ENCODE results near the gene MRPS30.
"Not testable (repeated sequence)": the region's sequence is repeated elsewhere in the genome, so short reads cannot be mapped to it uniquely, and the experiment has no call there.

Gene MRPS30

DNA sequence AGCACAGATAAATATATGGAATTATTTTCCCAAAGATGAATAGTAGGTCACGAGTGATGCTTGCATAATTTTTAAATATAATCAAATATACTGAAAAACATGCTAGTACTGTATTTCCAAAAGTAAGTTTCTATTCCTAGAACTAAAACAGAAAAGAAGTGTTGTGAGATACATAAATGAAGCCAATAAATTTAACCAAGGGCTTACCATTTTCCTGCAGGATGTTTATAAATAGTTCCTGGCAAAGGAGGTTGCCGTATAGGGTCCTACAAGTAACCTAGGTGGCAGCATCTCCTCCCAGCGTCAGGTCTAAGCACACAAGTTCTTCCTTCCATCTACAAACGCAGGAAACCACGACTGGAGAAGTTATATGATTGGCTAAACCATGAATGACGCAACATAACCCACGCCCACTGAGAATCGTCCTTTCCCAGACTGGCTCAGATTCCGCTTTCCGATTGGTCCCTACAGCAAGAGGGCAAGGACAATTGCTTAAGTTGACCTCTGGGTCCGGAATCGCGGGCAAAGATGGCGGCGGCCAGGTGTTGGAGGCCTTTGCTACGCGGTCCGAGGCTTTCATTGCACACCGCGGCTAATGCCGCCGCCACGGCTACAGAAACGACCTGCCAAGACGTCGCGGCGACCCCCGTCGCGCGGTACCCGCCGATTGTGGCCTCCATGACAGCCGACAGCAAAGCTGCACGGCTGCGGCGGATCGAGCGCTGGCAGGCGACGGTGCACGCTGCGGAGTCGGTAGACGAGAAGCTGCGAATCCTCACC lies at the start of gene MRPS30:
Gene MRPS30 (plus strand): TSS at position 513 of the 780 bp plus-strand sequence. CDS start 16 bp downstream, at position 529.
- peak; percentile 98 for DNase-seq

DNA sequence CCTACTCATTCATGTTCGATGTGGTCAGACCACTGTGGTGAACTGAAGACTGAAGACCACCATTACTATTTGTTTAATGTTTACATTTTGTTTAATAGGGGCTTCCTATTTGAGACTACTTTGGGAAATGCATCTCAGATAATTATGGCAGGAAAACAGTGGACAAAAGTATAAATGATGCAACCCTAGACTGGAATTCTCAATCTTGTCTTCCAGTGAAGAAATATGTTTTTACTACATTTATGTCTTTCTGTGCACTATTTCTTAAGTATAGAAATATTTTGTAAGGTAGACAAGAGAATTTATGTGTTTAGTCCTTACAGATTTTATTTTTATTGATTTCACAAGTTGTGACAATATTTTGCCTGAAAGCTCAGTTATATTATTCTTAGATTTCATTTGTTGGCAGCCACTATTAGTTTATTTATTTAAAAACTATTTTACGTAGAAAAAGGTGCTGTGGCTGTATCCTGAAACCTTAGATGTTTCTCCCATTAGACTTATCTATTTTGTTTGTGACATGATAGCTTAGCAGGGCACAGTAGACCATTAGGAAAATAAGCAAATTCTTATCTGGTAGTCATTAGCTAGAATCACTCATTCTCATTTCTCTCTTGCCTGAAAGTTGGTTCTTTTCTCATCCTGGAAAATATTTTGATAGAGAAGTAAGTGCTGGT lies 39.4 kb upstream of the MRPS30 start:
- no peak for DNase-seq

DNA sequence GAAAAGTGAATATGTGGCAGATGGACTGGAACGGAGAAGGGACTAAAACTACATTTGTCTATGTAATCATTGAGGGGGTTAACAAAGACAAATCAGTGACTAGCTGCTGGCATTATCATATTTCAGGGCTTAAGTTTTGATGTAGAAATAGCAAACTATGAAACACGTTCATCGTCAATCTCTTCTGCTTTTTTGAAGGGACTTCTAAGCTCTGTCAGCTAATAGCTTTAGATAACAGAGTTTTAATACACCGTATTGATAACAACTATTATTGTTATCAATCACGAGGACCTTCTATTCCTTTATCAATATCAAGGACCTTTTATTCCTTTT lies 38.9 kb upstream of the MRPS30 start:
- DNase-seq: no peak

DNA sequence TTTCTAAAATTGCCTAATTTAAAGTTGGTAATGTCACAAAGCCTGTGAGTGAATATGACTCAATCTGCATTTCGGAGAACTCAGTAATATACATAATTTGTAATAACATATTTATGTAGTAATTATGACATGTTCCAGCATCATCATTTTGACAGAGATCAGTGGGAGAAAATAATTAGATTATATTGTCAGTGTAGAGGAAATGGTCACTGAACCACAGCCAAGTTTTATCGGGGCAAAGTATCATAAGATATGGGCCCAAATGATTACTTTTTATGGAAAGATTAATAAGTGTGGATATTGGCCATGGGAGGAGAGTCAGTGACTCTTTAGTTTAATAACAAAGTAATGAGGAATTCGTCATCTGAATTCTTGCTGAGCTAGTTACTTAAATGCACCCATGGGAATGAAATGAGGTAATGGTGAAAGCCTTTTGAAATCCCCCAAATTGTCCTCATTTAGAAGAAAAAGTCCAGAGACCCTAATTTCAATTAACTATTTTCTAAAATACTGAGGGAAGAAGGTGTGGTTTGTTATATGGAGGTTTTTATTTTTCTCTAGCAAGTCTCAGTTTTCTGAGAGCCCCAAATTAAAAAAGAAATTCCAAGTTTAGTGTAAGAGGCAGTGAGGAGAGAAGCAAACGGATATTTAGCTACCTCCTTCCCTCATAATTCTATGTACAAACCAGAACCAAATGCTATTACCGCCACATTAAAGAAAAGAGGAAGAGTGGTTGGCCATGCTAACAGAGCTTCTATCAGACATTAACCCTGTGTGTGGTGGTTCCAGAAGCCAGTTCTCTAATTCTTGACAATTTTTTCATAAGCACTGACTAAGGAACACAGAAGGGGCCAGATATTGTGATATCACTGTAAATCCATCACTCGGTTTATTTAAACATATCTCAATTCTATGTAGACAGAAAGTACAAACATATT lies 37.7 kb upstream of the MRPS30 start:
- DNase-seq: no peak

DNA sequence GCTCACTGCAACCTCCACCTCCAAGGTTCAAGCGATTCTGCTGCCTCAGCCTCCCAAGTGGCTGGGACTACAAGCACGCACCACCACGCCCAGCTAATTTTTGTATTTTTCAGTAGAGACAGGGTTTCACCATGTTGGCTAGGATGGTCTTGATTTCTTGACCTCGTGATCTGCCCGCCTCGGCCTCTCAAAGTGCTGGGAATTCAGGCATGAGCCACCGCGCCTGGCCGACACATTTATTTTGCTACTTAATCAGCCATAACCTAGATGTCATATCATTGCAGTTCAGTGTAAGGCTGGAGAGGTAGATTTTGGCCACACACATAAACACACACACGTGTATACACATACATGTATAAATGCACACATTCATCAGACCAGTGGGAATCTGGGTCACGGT lies 36.4 kb upstream of the MRPS30 start:
- DNase-seq: not testable (repeated sequence)

DNA sequence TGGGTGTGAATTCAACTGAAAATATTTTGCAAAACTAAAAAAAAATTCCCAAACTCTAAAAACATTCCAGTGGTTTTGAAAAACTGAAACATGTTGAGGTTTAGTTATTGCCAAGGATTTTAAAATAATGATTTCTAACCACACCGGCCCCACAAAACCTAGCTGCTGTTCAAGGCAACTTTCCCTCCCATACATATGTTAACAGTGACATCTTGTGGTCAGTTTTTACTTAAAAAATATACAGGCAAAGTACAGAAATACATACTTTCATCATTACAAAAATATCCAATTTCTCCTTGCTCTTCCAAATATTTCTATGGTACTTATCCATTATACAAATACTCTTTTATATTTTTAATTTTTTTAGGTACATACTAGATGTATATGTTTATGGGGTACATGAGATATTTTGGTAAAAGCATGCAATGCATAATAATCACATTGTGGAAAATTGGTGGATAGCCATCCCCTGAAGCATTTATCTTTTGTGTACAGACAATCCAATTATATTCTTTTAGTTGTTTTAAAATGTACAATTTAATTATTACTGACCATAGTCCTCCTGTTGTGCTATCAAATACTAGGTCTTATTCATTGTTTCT lies 34.4 kb upstream of the MRPS30 start:
- DNase-seq: no peak

DNA sequence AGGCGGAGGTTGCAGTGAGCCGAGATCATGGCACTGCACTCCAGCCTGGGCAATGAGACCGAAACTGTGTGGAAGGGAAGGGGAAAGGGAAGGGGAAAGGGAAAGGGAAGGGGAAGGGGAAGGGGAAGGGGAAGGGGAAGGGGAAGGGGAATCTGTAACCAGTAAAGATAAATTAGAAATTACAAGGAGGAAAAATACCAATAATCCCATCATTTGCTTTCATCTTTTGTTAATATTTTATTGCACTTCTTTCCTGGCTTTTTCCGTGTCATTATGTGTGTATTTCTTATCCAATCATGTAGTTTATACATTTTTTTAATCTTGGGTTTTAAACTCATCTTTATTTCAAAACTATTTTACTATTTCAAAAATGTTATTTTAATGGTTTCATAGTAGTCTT lies 29.6 kb upstream of the MRPS30 start:
- DNase-seq: no peak

DNA sequence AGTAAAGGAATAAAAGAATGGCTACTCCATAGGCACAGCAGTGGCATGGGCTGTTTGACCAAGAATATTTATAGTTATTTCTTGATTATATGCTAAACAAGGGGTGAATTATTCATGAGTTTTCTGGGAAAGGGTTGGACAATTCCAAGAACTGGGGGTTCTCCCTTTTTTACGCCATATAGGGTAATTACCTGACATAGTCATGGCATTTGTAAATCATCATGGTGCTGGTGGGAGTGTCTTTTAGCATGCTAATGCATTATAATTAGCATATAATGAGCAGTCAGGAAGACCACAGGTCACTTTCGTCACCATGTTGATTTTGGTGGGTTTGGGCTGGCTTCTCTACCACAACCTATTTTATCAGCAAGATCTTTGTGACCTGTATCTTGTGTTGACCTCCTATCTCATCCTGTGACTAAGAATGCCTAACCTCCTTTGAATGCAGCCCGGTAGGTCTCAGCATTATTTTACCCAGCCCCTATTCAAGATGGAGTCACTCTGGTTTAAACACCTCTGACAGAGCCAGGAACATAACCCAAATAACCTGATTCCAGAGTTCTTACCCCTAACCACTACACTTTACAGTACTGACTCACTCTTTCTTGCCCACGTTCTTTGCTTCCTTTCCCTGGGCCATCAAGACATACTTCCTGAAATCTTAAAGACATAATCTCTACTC lies 25.0 kb upstream of the MRPS30 start:
- no peak for DNase-seq

DNA sequence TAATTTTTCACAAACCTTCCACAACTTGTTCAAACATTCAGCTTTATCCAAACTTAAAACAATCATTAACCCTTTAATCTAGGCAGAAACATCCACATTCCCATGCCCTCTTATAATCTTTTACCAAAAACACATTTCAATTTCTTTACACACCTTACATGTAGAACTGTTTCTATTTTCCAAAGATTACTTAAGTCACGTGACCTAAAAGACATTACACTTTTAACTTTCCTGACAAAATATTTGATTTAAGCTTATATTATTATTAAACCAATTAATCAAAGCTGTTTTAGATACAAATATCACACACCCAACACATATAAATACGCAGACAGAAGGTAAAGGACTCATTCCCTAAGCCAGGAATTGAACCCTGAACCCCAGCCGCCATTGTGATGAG lies 21.0 kb upstream of the MRPS30 start:
- DNase-seq: no peak

DNA sequence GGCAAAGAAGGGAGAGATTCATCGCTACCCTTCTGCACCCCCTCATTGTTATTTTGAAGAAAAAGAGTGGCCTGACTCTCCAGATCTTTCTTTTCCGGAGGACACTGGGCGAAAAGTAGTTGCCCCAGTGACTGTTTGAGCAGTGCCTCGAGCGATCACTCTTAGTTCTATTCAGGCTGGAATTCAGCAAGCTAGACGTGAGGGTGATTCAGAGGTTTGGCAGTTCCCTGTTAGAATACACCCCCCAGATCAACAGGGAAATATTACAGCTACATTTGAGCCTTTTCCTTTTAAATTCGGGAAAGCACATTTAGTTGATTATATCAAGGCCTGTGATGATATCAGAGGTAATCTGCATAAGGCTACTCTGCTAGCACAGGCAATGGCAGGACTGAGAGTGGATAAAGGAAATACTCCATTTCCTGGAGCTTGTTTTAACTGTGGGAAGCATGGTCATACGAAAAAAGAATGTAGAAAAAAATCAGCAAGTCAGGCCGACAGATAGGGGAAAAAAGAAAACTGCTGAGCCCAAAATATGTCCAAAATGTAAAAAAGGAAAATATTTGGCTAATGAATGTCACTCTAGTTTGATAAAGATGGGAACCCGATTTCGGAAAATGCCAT lies 19.3 kb upstream of the MRPS30 start:
- not testable (repeated sequence) for DNase-seq

DNA sequence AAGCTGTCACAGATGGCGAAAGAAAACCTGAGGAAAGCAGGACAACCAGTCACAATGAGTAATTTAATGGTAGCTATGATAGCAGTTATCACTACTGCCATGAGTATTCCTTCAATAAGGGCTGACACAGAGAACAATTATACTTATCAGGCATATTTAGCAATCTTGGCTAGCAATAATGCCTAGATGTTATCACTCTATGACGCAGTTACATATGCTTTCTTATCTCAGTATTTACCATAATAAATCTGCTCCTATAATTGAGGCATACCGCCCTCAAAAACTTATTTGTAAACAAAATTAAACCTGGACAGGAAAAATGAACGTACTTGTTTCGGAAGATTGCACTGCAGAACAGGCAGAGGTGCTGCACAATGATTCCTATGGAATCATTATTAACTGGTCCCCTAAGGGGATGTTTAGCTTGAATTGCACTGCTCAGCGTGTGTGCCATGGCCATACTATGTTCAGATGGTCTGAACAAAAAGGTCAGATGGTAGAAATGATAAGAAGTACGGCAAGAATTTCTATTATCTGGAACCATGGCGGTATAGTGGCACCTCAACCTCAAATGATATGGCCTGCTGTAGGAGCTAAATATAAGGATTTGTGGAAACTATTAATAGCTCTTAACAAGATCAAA lies 16.6 kb upstream of the MRPS30 start:
- DNase-seq: not testable (repeated sequence)

DNA sequence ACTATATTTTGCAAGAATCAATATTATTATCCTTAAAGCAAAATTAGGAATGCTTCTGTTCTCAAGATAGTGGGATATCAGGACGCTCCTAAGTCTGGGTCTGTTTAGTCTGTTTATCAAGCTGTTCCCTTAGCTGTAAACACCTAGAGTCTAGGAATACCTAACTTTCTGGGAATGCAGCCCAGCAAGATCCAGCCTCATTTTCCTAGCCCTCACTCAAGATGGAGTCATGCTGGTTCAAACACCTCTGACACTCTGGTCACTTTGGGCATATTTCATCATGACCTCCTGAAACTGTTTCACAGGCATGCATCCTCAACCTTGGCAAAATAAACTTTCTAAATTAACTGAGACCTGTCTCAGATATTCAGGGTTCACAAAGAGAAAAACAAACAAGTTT lies 14.4 kb upstream of the MRPS30 start:
- DNase-seq: no peak

DNA sequence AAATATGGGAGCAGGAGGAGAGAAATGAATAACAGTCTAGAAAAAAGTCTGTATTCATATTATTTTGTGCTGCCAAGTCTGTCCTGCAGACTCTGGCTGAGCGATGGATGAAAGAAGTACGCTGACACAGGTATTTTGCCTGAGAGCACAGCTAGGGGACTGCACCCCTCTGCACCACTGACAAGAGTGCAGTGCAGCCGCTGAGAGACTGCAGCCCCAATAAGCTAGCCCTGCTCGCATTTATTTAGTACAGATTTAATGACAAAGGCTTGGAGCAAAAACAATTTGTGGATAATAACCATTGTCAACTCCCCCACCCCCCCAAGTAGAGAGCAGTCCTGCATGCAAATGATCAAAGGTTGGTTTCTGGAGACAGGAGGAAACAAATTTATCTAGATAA lies 13.3 kb upstream of the MRPS30 start:
- DNase-seq: no peak

DNA sequence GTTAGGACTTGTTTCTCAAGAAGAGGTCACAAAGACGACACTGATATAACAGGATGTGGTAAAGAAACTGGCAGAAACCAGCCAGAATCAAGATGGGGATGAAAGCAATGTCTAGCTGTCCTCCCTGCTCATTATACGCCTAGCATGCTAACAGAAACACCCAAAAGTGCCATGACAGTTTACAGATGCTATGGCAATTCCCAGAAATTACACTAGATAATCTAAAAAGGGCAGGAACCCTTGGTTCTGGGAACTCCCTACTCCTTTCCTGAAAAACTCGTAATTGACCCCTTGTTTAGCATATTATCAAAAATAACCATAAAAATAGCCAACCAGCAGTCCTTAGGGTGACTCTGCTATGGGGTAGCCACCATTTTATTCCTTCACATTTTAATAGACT lies 10.9 kb upstream of the MRPS30 start:
- no peak for DNase-seq

DNA sequence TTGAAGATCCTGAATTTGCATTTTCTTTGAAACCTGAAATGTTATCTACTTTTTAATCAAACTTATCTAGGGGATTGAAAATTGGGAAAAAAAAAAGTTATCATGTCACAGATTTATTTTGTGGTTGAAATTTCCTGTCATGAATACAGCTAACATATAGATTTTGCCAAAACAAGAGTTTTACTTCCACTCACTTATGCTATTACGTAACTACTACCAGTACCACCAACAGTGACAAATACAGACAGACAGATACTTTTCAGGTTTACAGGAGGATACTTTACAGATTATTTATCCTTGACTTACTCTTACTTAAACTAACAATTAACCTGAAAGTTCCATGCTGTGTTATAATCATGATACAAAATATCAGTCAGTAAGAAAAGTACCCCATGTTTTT lies 6.8 kb upstream of the MRPS30 start:
- DNase-seq: no peak

DNA sequence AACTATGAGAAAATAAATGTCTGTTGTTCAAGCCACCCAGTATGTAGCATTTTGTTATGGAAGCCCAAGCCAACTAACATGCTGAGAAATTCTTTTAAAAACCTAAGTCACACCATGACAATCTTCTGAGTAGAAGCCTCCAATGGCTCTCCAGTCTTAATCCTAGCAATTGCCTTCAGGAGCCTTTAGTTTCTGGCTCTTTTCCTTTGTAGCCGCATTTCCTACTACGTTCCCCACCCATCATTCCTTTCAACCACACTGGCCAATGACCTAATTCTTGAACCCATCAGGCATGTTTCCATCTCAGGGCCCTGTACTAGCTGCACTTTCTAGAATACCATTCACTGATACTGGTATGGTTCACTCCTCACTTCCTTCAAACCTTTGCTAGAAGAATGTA lies 2.1 kb upstream of the MRPS30 start:
- DNase-seq: no peak

DNA sequence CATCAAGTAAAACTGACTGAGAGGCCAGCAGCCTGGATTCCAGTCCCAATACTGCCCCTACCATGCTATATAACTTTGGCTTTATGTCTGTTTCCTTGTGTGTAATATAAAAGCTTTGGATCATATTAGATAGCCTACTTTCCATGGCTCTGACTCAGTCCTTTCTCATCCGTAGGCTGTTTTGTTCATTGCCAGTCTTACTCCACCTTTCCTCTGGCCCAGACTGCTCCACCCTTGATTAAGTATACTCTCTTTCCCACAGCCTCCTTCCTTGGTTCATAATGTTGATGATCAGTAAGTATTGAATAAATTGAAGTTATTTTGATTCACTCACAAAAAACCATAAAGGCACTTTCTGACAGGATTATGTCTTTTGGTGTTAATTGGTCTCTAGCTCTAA lies 1.5 kb upstream of the MRPS30 start:
- DNase-seq: no peak

DNA sequence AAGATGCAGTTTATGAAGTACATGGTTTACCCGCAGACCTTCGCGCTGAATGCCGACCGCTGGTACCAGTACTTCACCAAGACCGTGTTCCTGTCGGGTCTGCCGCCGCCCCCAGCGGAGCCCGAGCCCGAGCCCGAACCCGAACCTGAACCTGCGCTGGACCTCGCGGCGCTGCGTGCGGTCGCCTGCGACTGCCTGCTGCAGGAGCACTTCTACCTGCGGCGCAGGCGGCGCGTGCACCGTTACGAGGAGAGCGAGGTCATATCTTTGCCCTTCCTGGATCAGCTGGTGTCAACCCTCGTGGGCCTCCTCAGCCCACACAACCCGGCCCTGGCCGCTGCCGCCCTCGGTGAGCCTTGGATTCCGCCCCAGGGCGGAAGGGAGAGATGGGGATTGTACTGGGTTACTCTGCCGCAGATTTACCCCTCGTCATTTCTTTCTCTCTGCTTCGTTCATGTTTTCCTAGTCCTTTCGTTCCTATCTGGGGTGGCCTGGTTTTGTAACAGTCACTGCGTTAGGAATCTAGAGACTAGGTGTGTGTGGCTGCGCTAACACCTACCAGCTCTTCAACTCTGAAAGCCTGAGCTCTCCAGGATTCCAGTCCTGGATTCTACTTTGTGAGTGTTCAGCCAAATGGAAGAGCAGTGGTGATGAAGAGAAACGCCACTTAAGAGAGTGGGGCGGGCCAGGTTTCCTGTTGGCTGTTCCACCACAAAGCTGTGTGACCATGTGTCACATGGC lies 638 bp downstream of the MRPS30 start:
- DNase-seq: no peak

DNA sequence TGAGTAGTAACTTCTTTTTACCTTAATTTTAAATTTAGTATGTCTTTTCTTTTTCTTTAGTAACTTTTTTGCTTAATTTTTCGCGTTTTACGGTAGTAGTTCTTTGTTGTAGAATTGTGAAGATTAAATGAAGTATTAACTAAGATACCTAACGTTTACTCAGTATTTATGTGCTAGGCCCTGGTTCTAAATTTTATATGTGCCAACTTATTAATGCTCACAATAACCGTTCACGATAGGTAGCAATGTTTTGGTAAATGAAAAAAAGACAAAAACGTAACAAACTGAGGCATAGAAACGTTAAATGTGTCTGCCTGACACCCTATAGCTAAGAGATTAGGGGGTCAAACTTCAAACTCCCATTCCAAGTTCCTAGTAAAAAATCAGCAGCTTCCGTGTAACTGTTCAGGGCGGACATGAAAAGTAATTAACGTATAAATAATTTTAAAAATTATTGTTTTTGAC lies 1.2 kb downstream of the MRPS30 start:
- no peak for DNase-seq

DNA sequence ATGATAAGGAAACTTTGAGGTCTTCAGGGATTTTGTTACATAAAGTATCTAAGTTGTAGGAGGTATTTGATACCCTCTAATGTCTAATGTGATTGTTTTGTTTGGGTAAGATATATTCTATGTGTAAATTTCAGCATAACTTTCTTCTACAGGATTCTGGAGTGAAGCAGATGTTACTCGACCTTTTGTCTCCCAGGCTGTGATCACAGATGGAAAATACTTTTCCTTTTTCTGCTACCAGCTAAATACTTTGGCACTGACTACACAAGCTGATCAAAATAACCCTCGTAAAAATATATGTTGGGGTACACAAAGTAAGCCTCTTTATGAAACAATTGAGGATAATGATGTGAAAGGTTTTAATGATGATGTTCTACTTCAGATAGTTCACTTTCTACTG lies 6.0 kb downstream of the MRPS30 start:
- DNase-seq: no peak

DNA sequence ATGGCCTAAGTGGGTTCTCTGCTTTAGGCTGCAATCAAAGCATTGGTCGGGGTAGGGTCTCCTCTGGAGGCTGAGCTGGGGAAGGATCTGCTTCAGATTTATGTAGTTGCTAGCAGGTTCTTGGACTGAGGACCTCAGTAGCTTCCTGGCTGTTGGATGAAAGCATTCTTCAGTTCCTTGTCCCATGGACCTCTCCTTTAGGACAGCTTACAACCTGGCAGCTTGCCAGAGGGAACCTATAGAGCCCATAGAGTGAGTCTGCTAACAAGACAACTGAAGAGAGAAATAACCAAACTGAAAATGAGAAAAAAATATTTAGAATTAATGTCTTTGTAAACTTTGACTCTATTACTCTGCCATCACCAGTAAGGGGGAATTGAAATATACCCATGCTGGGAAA lies 12.4 kb downstream of the MRPS30 start:
- DNase-seq: no peak

All from NCI-H1436 treated with DMSO at 0.1 percent for 48 hours (cell line).